SU-DHL-6 (cell line): Measurements from ENCODE around the gene RAD51B.
A peak's percentile ranks its signal among the peaks of the same experiment; 100 is the strongest.

ENCODE experiments used
- H2AFZ ChIP-seq: fragments of 200-600 bp; sonication (generic); 2 replicates; pipeline ENCODE4 v1.6.1; 2014; ENCODE audit warnings: low read depth, mild to moderate bottlenecking, moderate library complexity, mixed read lengths, antibody characterized with exemption, low read length; ENCODE audit not compliant: severe bottlenecking
- H3F3A ChIP-seq: fragments of 200-600 bp; shearing (Covaris generic); 2 replicates; pipeline ENCODE4 v1.6.0; 2016; ENCODE audit warnings: antibody characterized with exemption, mild to moderate bottlenecking; ENCODE audit not compliant: insufficient read depth
- H3K27ac ChIP-seq: fragments of 200-600 bp; sonication (generic); 2 replicates; pipeline ENCODE4 v1.5.1; 2016; ENCODE audit warnings: low read depth, mild to moderate bottlenecking, low read length, moderate library complexity, mixed read lengths
- H3K27me3 ChIP-seq: fragments of 200-600 bp; sonication (generic), shearing (Covaris generic); 2 replicates; pipeline ENCODE4 v1.6.0; 2014; ENCODE audit warnings: mild to moderate bottlenecking, low read length
- H3K36me3 ChIP-seq: fragments of 200-600 bp; sonication (generic); 2 replicates; pipeline ENCODE4 v1.6.1; 2014; ENCODE audit warnings: mild to moderate bottlenecking, low read length, mixed read lengths
- H3K4me2 ChIP-seq: fragments of 300-600, 200-600 bp; shearing (Covaris generic), sonication (generic); 2 replicates; pipeline ENCODE4 v1.6.0; 2014; ENCODE audit warnings: low read length, low read depth, mild to moderate bottlenecking; ENCODE audit not compliant: poor library complexity, severe bottlenecking
- H3K4me3 ChIP-seq: fragments of 200-600 bp; sonication (generic); 2 replicates; pipeline ENCODE4 v1.5.1; 2014; ENCODE audit warnings: antibody characterized with exemption, low read length, mild to moderate bottlenecking, mixed read lengths; ENCODE audit not compliant: insufficient read depth, poor library complexity, severe bottlenecking
- H3K79me2 ChIP-seq: fragments of 200-600 bp; sonication (generic); 2 replicates; pipeline ENCODE4 v1.6.1; 2014; ENCODE audit warnings: mild to moderate bottlenecking, low read length, moderate library complexity; ENCODE audit not compliant: insufficient read depth
- H3K9ac ChIP-seq: fragments of 200-600 bp; sonication (generic); 2 replicates; pipeline ENCODE4 v1.7.0; 2014; ENCODE audit warnings: mild to moderate bottlenecking, low read length
- H3K9me2 ChIP-seq: fragments of 200-600 bp; sonication (generic); replicated peaks from 2 replicates; pipeline ENCODE4 v1.6.1; 2014; ENCODE audit warnings: low read length; ENCODE audit not compliant: insufficient read depth
- H3K9me3 ChIP-seq: fragments of 200-600 bp; sonication (generic); 2 replicates; pipeline ENCODE4 v1.6.1; 2014; ENCODE audit warnings: low read length, mixed read lengths; ENCODE audit not compliant: insufficient read depth
- H4K20me1 ChIP-seq: fragments of 200-600 bp; sonication (generic); 2 replicates; pipeline ENCODE4 v1.6.1; 2014; ENCODE audit warnings: low read depth, mild to moderate bottlenecking, antibody characterized with exemption, low read length, moderate library complexity, mixed read lengths
- CTCF ChIP-seq: fragments of 200-600 bp; sonication (generic); IDR thresholded peaks from one replicate; pipeline ENCODE4 v1.5.1; 2017; ENCODE audit warnings: antibody characterized with exemption, mild to moderate bottlenecking, low read length, moderate library complexity; ENCODE audit not compliant: insufficient read depth, poor library complexity, severe bottlenecking
- EZH2phosphoT487 ChIP-seq: fragments of 200-600 bp; sonication (generic), shearing (Covaris generic); conservative IDR thresholded peaks from 2 replicates; pipeline ENCODE4 v1.6.1; 2018; ENCODE audit warnings: mild to moderate bottlenecking, antibody characterized with exemption, low read length, moderate library complexity, mixed read lengths

RAD51B gene

DNA sequence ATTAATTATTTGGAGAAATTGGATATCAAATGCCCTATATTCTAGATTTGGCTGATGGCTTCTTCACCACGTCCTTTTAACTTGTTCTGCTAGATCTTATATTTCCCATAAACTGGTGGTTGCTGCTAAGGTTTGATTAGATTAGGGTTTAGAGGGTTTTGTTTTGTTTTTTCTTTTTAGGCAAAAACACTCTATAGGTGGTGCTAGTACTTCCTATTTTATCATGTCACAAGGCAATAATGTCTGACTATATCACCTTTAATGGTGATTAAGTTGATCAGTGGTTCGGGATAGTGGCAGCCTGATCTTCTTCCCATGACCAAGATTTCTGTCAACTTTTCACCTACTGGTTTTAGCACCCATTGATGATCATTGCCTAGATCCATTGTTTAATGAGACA lies 455.1 kb downstream of the RAD51B start:
- Histone ChIP-seq H3K27me3 (no peaks in the 10 kb centered on the region), H3K4me2 (peak overlapping the region; percentile 75), H3F3A (peaks cover 72% of the 10 kb centered on the region), H2AFZ (no peak overlapping the region), H4K20me1 (no peaks in the 10 kb centered on the region), H3K9ac (peak overlapping the region; percentile 52), H3K9me2 (no peaks in the 10 kb centered on the region), H3K9me3 (no peaks in the 10 kb centered on the region), H3K36me3 (no peaks in the 10 kb centered on the region), H3K27ac (peak overlapping the region; percentile 98), H3K79me2 (0 out of 2 replicates have a peak, but pooled peaks cover 10% of the 10 kb centered on the region), H3K4me3 (peak overlapping the region; percentile 2)
- TF ChIP-seq EZH2phosphoT487 (no peak), CTCF (no peak)

GRCh38 chr14:68278576-68279436 lies 459.2 kb downstream of the RAD51B start:
- Histone ChIP-seq H3F3A (peaks cover 82% of the 10 kb centered on the region), H3K4me2 (peak overlapping the region; percentile 87), H3K79me2 (peaks cover 10% of the 10 kb centered on the region; the same call in 1 of the 2 replicates), H3K9me3 (no peaks in the 10 kb centered on the region), H3K27ac (peak overlapping the region; percentile 98), H3K9ac (peak overlapping the region; percentile 76), H3K4me3 (peak overlapping the region; percentile 41), H3K9me2 (no peaks in the 10 kb centered on the region), H2AFZ (no peak overlapping the region), H3K36me3 (no peaks in the 10 kb centered on the region), H4K20me1 (no peaks in the 10 kb centered on the region), H3K27me3 (no peaks in the 10 kb centered on the region)
- TF ChIP-seq CTCF (no peak), EZH2phosphoT487 (no peak)

GRCh38 chr14:68279437-68279720 lies 459.8 kb downstream of the RAD51B start:
- no peaks in the 10 kb centered on the region for H3K36me3 ChIP-seq
- no peak overlapping the region for H2AFZ ChIP-seq
- peak overlapping the region; percentile 41 for H3K4me3 ChIP-seq
- no peaks in the 10 kb centered on the region for H4K20me1 ChIP-seq
- no peaks in the 10 kb centered on the region for H3K9me3 ChIP-seq
- H3K79me2 ChIP-seq: peaks cover 10% of the 10 kb centered on the region; the same call in 1 of the 2 replicates
- peak overlapping the region; percentile 76 for H3K9ac ChIP-seq
- no peaks in the 10 kb centered on the region for H3K27me3 ChIP-seq
- peaks cover 82% of the 10 kb centered on the region for H3F3A ChIP-seq
- TF ChIP-seq CTCF: no peak
- no peak for TF ChIP-seq EZH2phosphoT487
- H3K9me2 ChIP-seq: no peaks in the 10 kb centered on the region
- peak overlapping the region; percentile 87 for H3K4me2 ChIP-seq
- peak overlapping the region; percentile 98 for H3K27ac ChIP-seq
